ENCODE measurements around the gene RPH3AL.

RPH3AL gene

GRCh38 chr17:194828-195602 is 157.6 kb downstream of the RPH3AL start:
- no peak for DNase-seq

GRCh38 chr17:193841-194806 is 158.5 kb downstream of the RPH3AL start:
- no peak for DNase-seq

- DNase-seq: no peak
Measured at GRCh38 chr17:193426-193810, 159.2 kb downstream of the RPH3AL start.

- DNase-seq: no peak
Measured at GRCh38 chr17:192666-193425, 159.8 kb downstream of the RPH3AL start.

- DNase-seq: no peak
Measured at GRCh38 chr17:189444-189843, 163.2 kb downstream of the RPH3AL start.

GRCh38 chr17:187130-187529 is 165.5 kb downstream of the RPH3AL start:
- no peak for DNase-seq

- DNase-seq: no peak
Measured at GRCh38 chr17:185445-186138, 167.0 kb downstream of the RPH3AL start.

GRCh38 chr17:183021-183420 is 169.6 kb downstream of the RPH3AL start:
- DNase-seq: no peak

GRCh38 chr17:182050-182751 is 170.4 kb downstream of the RPH3AL start:
- DNase-seq: peak; percentile 55

GRCh38 chr17:181245-182049 is 171.2 kb downstream of the RPH3AL start, which contains the start of gene DOC2B:
DOC2B (minus strand) TSS chr17:181650; CDS start chr17:181479, 171 bp downstream.
- peak; percentile 66 for DNase-seq

- DNase-seq: peak; percentile 75
Measured at GRCh38 chr17:180381-181244, 172.0 kb downstream of the RPH3AL start.

- DNase-seq: peak; percentile 60
Measured at GRCh38 chr17:179781-180380, 172.7 kb downstream of the RPH3AL start.

GRCh38 chr17:179066-179432 is 173.6 kb downstream of the RPH3AL start:
- DNase-seq: no peak

- no peak for DNase-seq
Measured at GRCh38 chr17:178292-179065, 174.1 kb downstream of the RPH3AL start.

GRCh38 chr17:177762-178161 is 174.8 kb downstream of the RPH3AL start:
- DNase-seq: no peak

- DNase-seq: no peak
Measured at GRCh38 chr17:177155-177554, 175.5 kb downstream of the RPH3AL start.

GRCh38 chr17:173166-173911 is 179.3 kb downstream of the RPH3AL start:
- DNase-seq: peak; percentile 61

- DNase-seq: no peak
Measured at GRCh38 chr17:172401-172800, 180.2 kb downstream of the RPH3AL start.

Measured in retina (tissue), 1 donor.